Fibroblast of skin of right quadriceps (primary cell): ENCODE results near the gene GRAMD1B.
A peak's percentile ranks its signal among the peaks of the same experiment; 100 is the strongest.

ENCODE experiments used
- DNase-seq: peaks from one replicate; pipeline ENCODE4 v3.0.0-alpha.2; 2013

The GRAMD1B gene

GRCh38 chr11:123429913-123430720 lies at the start of gene GRAMD1B:
TSS of gene GRAMD1B (plus strand) at chr11:123430269. CDS start at chr11:123430793, 524 bp downstream.
- peak; percentile 94 for DNase-seq

GRCh38 chr11:123381149-123381548 lies 48.9 kb upstream of the GRAMD1B start:
- no peak for DNase-seq

- DNase-seq, result no peak
Observed at GRCh38 chr11:123381817-123382554, 48.1 kb upstream of the GRAMD1B start.

GRCh38 chr11:123382555-123383074 lies 47.5 kb upstream of the GRAMD1B start:
- no peak for DNase-seq

- DNase-seq, result no peak
Observed at GRCh38 chr11:123384116-123384515, 46.0 kb upstream of the GRAMD1B start.

GRCh38 chr11:123386796-123387510 lies 43.1 kb upstream of the GRAMD1B start:
- DNase-seq, result peak; percentile 71

GRCh38 chr11:123388640-123389039 lies 41.4 kb upstream of the GRAMD1B start:
- DNase-seq, result no peak

GRCh38 chr11:123390146-123390545 lies 39.9 kb upstream of the GRAMD1B start:
- DNase-seq, result no peak

- no peak for DNase-seq
Observed at GRCh38 chr11:123391646-123392348, 38.3 kb upstream of the GRAMD1B start.

GRCh38 chr11:123392431-123392830 lies 37.6 kb upstream of the GRAMD1B start:
- no peak for DNase-seq

GRCh38 chr11:123392844-123393243 lies 37.2 kb upstream of the GRAMD1B start:
- no peak for DNase-seq

- no peak for DNase-seq
Observed at GRCh38 chr11:123393312-123393927, 36.6 kb upstream of the GRAMD1B start.

GRCh38 chr11:123404676-123405075 lies 25.4 kb upstream of the GRAMD1B start:
- DNase-seq, result no peak

- DNase-seq, result no peak
Observed at GRCh38 chr11:123405123-123405592, 24.9 kb upstream of the GRAMD1B start.

- no peak for DNase-seq
Observed at GRCh38 chr11:123406441-123407129, 23.5 kb upstream of the GRAMD1B start.

- DNase-seq, result peak; percentile 66
Observed at GRCh38 chr11:123407130-123407995, 22.7 kb upstream of the GRAMD1B start.

- no peak for DNase-seq
Observed at GRCh38 chr11:123407996-123408597, 22.0 kb upstream of the GRAMD1B start.

GRCh38 chr11:123408619-123409455 lies 21.2 kb upstream of the GRAMD1B start:
- DNase-seq, result no peak
